Activated naive CD8-positive, alpha-beta T cell treated with anti-CD3 and anti-CD28 coated beads, Interleukin-2, amount 50 U/mL, for 24 hours (primary cell): Measurements from ENCODE around the gene SLC45A3.

Experiments used
- ATAC-seq: fragments of 150-1000 bp; cut with Tn5 transposase; one replicate; pipeline ENCODE4 v1.10.0; 2021
- DNase-seq: peaks from one replicate; pipeline ENCODE4 v3.0.0; 2021
- H3K27ac Mint-ChIP-seq: one replicate; pipeline ENCODE4 v1.8.0; 2021; ENCODE audit warnings: mild to moderate bottlenecking, mixed read lengths
- H3K27me3 Mint-ChIP-seq: one replicate; pipeline ENCODE4 v1.8.0; 2021; ENCODE audit warnings: mixed read lengths
- H3K36me3 Mint-ChIP-seq: one replicate; pipeline ENCODE4 v1.8.0; 2021; ENCODE audit warnings: low read depth, mixed read lengths
- H3K4me1 Mint-ChIP-seq: one replicate; pipeline ENCODE4 v1.8.0; 2021; ENCODE audit warnings: mixed read lengths
- H3K4me3 Mint-ChIP-seq: one replicate; pipeline ENCODE4 v1.8.0; 2021; ENCODE audit warnings: mild to moderate bottlenecking, moderate library complexity, mixed read lengths
- H3K9me3 Mint-ChIP-seq: one replicate; pipeline ENCODE4 v1.8.0; 2021; ENCODE audit warnings: mixed read lengths

SLC45A3 gene

GRCh38 chr1:205709640-205710039, 29.3 kb upstream of the SLC45A3 start:
- Mint-ChIP-seq H3K36me3 (peaks cover 4% of the 10 kb centered on the region), H3K4me1 (peaks cover 18% of the 10 kb centered on the region), H3K9me3 (no peaks in the 10 kb centered on the region), H3K27ac (no peak overlapping the region), H3K27me3 (no peaks in the 10 kb centered on the region), H3K4me3 (no peak overlapping the region)
- DNase-seq = no peak
- no peak for ATAC-seq

- ATAC-seq = no peak
- Mint-ChIP-seq H3K9me3 (no peaks in the 10 kb centered on the region), H3K27me3 (no peaks in the 10 kb centered on the region), H3K36me3 (peaks cover 4% of the 10 kb centered on the region), H3K27ac (no peak overlapping the region), H3K4me3 (no peak overlapping the region), H3K4me1 (peaks cover 20% of the 10 kb centered on the region)
- DNase-seq = no peak
Measured at GRCh38 chr1:205709059-205709398, 28.7 kb upstream of the SLC45A3 start.

- Mint-ChIP-seq H3K9me3 (no peaks in the 10 kb centered on the region), H3K36me3 (peaks cover 4% of the 10 kb centered on the region), H3K4me3 (no peak overlapping the region), H3K27me3 (no peaks in the 10 kb centered on the region), H3K27ac (no peak overlapping the region), H3K4me1 (peaks cover 22% of the 10 kb centered on the region)
- no peak for DNase-seq
- no peak for ATAC-seq
Measured at GRCh38 chr1:205706601-205707502, 26.5 kb upstream of the SLC45A3 start.

- Mint-ChIP-seq H3K27me3 (no peaks in the 10 kb centered on the region), H3K36me3 (no peaks in the 10 kb centered on the region), H3K9me3 (no peaks in the 10 kb centered on the region), H3K4me1 (peaks cover 10% of the 10 kb centered on the region), H3K4me3 (no peak overlapping the region), H3K27ac (no peak overlapping the region)
- DNase-seq (no peak), ATAC-seq (no peak)
Measured at GRCh38 chr1:205704903-205705302, 24.6 kb upstream of the SLC45A3 start.

- no peak overlapping the region for H3K4me3 Mint-ChIP-seq
- H3K27ac Mint-ChIP-seq = no peak overlapping the region
- DNase-seq (no peak), ATAC-seq (no peak)
- peaks cover 10% of the 10 kb centered on the region for H3K4me1 Mint-ChIP-seq
- peaks cover 4% of the 10 kb centered on the region for H3K36me3 Mint-ChIP-seq
- no peaks in the 10 kb centered on the region for H3K27me3 Mint-ChIP-seq
- H3K9me3 Mint-ChIP-seq = no peaks in the 10 kb centered on the region
Measured at GRCh38 chr1:205703072-205703471, 22.8 kb upstream of the SLC45A3 start.

GRCh38 chr1:205701891-205702290, 21.6 kb upstream of the SLC45A3 start:
- peaks cover 4% of the 10 kb centered on the region for H3K36me3 Mint-ChIP-seq

GRCh38 chr1:205701420-205701819, 21.1 kb upstream of the SLC45A3 start:
- H3K27me3 Mint-ChIP-seq = peaks cover under 1% of the 10 kb centered on the region
- no peak overlapping the region for H3K27ac Mint-ChIP-seq
- H3K36me3 Mint-ChIP-seq = peaks cover 4% of the 10 kb centered on the region
- DNase-seq (no peak), ATAC-seq (no peak)
- H3K4me3 Mint-ChIP-seq = no peak overlapping the region
- peaks cover 10% of the 10 kb centered on the region for H3K4me1 Mint-ChIP-seq
- H3K9me3 Mint-ChIP-seq = no peaks in the 10 kb centered on the region

More at GRCh38 chr1:205701891-205702290, 21.6 kb upstream of the SLC45A3 start:
- Mint-ChIP-seq H3K4me3 (no peak overlapping the region), H3K4me1 (peaks cover 10% of the 10 kb centered on the region), H3K9me3 (no peaks in the 10 kb centered on the region), H3K27ac (no peak overlapping the region), H3K27me3 (no peaks in the 10 kb centered on the region)
- ATAC-seq (no peak), DNase-seq (no peak)

GRCh38 chr1:205700865-205701401, 20.6 kb upstream of the SLC45A3 start:
- peaks cover 4% of the 10 kb centered on the region for H3K36me3 Mint-ChIP-seq
- no peak overlapping the region for H3K27ac Mint-ChIP-seq
- peaks cover 1% of the 10 kb centered on the region for H3K27me3 Mint-ChIP-seq
- peaks cover 10% of the 10 kb centered on the region for H3K4me1 Mint-ChIP-seq
- ATAC-seq = no peak
- DNase-seq = no peak
- H3K4me3 Mint-ChIP-seq = no peak overlapping the region
- no peaks in the 10 kb centered on the region for H3K9me3 Mint-ChIP-seq

GRCh38 chr1:205699416-205699815, 19.1 kb upstream of the SLC45A3 start:
- Mint-ChIP-seq H3K27ac (no peak overlapping the region), H3K4me1 (peaks cover 2% of the 10 kb centered on the region), H3K27me3 (peaks cover 1% of the 10 kb centered on the region), H3K9me3 (no peaks in the 10 kb centered on the region), H3K4me3 (no peak overlapping the region), H3K36me3 (peaks cover 4% of the 10 kb centered on the region)
- ATAC-seq (no peak), DNase-seq (no peak)

GRCh38 chr1:205698921-205699320, 18.6 kb upstream of the SLC45A3 start:
- Mint-ChIP-seq H3K36me3 (peaks cover 4% of the 10 kb centered on the region), H3K27ac (no peak overlapping the region), H3K9me3 (no peaks in the 10 kb centered on the region), H3K4me3 (no peak overlapping the region), H3K4me1 (peaks cover 2% of the 10 kb centered on the region), H3K27me3 (peaks cover 1% of the 10 kb centered on the region)
- DNase-seq (no peak), ATAC-seq (no peak)

- Mint-ChIP-seq H3K36me3 (no peaks in the 10 kb centered on the region), H3K4me3 (no peak overlapping the region), H3K27ac (no peak overlapping the region), H3K9me3 (no peaks in the 10 kb centered on the region), H3K4me1 (peaks cover 3% of the 10 kb centered on the region), H3K27me3 (peaks cover 5% of the 10 kb centered on the region)
- no peak for ATAC-seq
- no peak for DNase-seq
Measured at GRCh38 chr1:205693421-205693991, 13.2 kb upstream of the SLC45A3 start.

GRCh38 chr1:205692423-205692822, 12.1 kb upstream of the SLC45A3 start:
- no peak overlapping the region for H3K4me3 Mint-ChIP-seq
- H3K4me1 Mint-ChIP-seq = peaks cover 3% of the 10 kb centered on the region
- H3K9me3 Mint-ChIP-seq = no peaks in the 10 kb centered on the region
- ATAC-seq = no peak
- no peak for DNase-seq
- H3K27me3 Mint-ChIP-seq = peaks cover 5% of the 10 kb centered on the region
- H3K36me3 Mint-ChIP-seq = no peaks in the 10 kb centered on the region
- no peak overlapping the region for H3K27ac Mint-ChIP-seq

- H3K9me3 Mint-ChIP-seq = no peaks in the 10 kb centered on the region
- ATAC-seq = no peak
- H3K27ac Mint-ChIP-seq = no peak overlapping the region
- peaks cover 3% of the 10 kb centered on the region for H3K27me3 Mint-ChIP-seq
- H3K36me3 Mint-ChIP-seq = no peaks in the 10 kb centered on the region
- H3K4me3 Mint-ChIP-seq = no peak overlapping the region
- peaks cover 3% of the 10 kb centered on the region for H3K4me1 Mint-ChIP-seq
- no peak for DNase-seq
Measured at GRCh38 chr1:205690122-205690756, 9.9 kb upstream of the SLC45A3 start.

GRCh38 chr1:205689479-205689878, 9.2 kb upstream of the SLC45A3 start:
- peaks cover 3% of the 10 kb centered on the region for H3K4me1 Mint-ChIP-seq
- ATAC-seq (no peak), DNase-seq (no peak)
- no peak overlapping the region for H3K4me3 Mint-ChIP-seq
- H3K27me3 Mint-ChIP-seq = peaks cover 3% of the 10 kb centered on the region
- no peaks in the 10 kb centered on the region for H3K36me3 Mint-ChIP-seq
- no peak overlapping the region for H3K27ac Mint-ChIP-seq
- H3K9me3 Mint-ChIP-seq = no peaks in the 10 kb centered on the region
